HG02798 (cell line): ENCODE results near the gene PRTN3.
"Not testable (repeated sequence)": the region's sequence is repeated elsewhere in the genome, so short reads cannot be mapped to it uniquely, and the experiment has no call there.

Experiments
- ATAC-seq: cut with Tn5 transposase; IDR thresholded peaks from one replicate; pipeline ENCODE4 v1.9.1; 2021; ENCODE audit warnings: mild to moderate bottlenecking; ENCODE audit not compliant: unreplicated experiment, poor library complexity

The PRTN3 gene

DNA sequence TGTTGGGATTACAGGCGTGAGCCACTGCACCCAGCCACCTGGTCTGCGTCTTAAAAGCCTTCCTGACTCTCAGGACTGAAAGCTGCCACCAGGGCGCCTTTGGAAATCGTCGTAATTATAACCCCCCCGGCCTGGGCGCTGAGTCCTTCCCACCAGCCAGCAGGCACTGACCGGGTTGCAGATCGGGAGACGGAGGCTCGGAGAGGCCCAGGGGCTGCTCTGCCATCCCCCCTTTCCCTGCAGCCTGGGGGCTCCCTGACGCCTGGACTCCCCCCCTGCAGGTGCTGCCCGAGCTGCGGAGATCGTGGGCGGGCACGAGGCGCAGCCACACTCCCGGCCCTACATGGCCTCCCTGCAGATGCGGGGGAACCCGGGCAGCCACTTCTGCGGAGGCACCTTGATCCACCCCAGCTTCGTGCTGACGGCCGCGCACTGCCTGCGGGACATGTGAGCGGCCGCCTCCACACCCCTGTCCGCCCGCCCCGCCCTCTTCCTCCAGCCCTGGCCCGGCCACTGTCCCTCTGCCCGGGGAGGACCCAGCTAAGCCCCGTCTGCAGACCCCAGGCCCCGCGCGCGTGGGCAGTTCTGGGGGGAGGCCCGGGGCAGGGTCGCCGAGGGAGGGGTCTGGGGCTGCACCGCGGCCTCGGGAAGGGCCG, 2.5 kb downstream of the PRTN3 start:
- no peak for ATAC-seq

GRCh38 chr19:843836-844545, 3.2 kb downstream of the PRTN3 start:
- no peak for ATAC-seq

- no peak for ATAC-seq
These were observed 3.8 kb downstream of the PRTN3 start for GRCh38 chr19:844546-844971.

DNA sequence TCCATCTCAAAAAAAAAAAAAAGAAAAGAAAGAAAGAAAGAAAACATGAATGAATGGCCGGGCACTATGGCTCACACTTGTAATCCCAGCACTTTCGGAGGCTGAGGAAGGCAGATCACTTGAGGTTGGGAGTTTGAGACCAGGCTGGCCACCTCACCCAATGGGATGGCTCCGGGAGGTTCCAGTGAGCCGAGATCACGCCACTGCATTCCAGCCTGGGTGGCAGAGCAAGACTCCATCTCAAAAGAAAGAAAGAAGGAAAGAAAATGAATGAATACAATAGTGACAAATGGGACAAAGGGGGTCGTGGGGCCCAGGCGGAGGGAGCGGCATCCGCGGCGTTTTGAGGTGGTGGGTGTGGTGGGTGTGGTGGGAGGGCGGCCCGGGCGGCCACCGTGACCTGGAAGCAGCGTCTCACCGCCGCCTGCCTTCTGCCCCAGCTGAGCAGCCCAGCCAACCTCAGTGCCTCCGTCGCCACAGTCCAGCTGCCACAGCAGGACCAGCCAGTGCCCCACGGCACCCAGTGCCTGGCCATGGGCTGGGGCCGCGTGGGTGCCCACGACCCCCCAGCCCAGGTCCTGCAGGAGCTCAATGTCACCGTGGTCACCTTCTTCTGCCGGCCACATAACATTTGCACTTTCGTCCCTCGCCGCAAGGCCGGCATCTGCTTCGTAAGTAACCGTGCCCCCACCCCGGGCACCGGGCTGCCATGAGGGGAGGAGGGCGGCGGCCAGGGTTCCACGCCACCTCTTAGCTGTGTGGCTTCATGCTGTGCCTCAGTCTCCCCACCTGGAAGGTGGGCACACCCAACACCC, 5.1 kb downstream of the PRTN3 start:
- ATAC-seq: no peak

DNA sequence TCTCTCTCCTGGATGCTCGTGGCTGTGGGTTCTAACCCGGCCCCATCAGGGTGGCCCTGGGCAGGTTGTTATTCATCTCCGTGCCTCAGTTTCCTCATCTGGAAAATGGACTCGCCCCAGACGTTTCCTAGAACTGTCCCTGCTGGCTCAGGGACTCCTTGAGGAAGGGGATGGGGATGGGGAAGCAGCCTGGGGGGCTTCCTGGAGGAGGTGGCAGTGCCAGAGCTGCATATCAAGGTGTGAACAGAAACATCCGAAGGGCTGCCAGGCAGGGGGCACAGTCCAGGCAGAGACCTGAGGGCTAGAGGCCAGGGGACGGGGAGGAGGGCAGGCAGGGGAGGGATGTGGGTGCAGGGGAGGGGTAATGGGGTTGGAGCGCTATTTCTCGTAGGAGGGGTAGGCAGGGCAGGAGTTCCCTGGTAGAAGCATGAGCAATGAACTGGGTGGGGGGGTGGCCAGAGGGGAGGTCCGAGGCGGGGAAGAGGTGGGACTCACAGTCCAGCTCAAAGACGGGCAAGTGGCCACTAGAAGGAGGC, 7.7 kb downstream of the PRTN3 start:
- ATAC-seq: no peak

DNA sequence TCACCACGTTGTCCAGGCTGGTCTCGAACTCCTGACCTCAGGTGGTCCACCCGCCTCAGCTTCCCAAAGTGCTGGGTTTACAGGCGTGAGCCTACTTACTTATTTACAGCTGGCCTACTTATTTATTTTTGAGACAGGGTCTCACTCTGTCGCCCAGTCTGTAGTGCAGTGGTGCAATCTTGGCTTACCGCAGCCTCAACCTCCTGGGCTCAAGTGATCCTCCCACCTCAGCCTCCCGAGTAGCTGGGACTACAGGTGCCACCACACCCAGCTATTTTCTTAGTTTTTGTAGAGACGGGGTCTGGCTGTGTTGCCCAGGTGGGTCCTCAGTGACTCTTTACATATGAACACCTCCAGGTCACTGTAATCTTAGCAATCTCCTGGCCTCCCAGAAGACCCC, 8.4 kb downstream of the PRTN3 start:
- not testable (repeated sequence) for ATAC-seq

GRCh38 chr19:850221-850978, 9.6 kb downstream of the PRTN3 start:
- no peak for ATAC-seq

GRCh38 chr19:850979-851335, 10.2 kb downstream of the PRTN3 start:
- ATAC-seq: no peak

GRCh38 chr19:852136-853013, 11.6 kb downstream of the PRTN3 start, which contains the start of gene ELANE:
Gene ELANE (plus strand): TSS chr19:852303. CDS start chr19:852329, 26 bp downstream.
- no peak for ATAC-seq

DNA sequence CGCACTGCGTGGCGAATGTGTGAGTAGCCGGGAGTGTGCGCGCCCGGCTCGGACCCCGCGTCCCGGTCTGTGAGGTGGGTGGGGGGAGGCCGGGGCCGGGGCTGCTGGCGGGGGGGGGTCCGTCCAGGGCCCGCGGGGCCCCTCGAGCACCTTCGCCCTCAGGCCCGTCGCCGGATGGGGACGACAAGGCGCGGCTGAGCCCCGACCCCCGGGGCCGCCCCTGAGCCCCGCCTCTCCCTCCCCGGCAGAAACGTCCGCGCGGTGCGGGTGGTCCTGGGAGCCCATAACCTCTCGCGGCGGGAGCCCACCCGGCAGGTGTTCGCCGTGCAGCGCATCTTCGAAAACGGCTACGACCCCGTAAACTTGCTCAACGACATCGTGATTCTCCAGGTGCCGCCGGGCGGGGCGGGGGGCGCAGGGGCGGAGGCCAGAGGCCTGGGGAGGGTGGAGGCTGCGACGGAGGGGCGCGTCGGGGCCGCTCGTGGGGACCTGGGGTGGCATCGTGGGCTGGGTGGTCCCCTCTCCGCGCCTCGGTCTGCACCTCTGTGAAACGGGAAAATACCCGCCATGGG, 12.3 kb downstream of the PRTN3 start:
- no peak for ATAC-seq

DNA sequence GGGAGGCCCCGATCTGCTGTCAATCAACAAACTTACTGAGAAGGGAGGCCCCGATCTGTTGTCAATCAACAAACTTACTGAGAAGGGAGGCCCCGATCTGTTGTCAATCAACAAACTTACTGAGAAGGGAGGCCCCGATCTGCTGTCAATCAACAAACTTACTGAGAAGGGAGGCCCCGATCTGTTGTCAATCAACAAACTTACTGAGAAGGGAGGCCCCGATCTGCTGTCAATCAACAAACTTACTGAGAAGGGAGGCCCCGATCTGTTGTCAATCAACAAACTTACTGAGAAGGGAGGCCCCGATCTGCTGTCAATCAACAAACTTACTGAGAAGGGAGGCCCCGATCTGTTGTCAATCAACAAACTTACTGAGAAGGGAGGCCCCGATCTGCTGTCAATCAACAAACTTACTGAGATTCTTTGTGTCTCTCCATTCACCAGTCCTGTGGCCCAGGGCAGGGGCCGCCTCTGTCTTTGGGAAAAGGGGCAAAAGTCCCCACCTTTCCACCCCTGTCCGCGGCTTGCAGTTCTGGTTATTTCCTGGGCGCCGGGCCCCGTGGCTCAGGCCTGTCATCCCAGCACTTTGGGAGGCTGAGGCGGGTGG, 12.9 kb downstream of the PRTN3 start:
- ATAC-seq: not testable (repeated sequence)

GRCh38 chr19:854549-854948, 13.8 kb downstream of the PRTN3 start:
- ATAC-seq: no peak

DNA sequence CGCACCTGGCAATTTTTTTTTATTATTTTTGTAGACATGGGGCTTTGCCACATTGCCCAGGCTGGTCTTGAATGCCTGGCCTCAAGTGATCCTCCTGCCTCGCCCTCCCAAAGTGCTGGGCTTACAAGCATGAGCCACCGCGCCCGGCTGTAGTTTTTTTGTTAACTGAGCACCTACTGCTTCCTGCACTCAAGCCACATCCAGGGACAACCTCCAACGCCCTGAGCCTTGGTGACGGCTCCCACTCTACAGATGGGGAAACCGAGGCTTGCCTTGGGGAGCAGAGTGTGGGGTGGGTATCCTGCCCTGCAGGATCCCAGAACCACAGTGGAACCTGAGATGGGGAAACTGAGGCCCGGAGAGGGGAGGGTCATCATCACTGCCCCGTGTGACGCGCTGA, 14.3 kb downstream of the PRTN3 start:
- ATAC-seq: no peak

DNA sequence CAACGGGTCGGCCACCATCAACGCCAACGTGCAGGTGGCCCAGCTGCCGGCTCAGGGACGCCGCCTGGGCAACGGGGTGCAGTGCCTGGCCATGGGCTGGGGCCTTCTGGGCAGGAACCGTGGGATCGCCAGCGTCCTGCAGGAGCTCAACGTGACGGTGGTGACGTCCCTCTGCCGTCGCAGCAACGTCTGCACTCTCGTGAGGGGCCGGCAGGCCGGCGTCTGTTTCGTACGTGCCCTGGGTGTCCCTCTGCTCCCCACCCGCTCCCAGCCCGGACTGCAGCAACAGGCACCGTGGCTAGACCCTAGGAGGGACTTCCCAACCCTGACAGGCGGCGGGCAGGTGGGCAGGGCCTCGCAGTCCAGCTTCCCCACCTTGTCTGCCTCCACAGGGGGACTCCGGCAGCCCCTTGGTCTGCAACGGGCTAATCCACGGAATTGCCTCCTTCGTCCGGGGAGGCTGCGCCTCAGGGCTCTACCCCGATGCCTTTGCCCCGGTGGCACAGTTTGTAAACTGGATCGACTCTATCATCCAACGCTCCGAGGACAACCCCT, 14.8 kb downstream of the PRTN3 start:
- no peak for ATAC-seq

DNA sequence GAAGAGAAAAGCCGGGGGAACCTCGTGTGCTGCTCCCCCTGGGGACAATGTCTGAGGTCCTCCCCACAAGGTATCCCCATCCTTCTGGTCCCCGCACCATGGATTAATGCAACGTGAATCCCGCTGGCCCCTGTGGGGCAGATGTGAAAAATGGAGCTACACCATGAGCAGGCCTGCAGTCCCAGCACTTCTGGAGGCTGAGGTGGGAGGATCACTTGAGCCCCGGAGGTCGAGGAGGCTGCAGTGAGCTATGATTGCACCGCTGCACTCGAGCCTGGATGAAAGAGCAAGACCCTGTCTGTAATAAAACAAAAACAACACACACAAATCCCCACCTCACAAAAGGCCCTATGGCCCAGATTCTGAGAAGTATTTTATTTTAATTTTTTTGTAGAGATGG, 17.5 kb downstream of the PRTN3 start:
- ATAC-seq: no peak

DNA sequence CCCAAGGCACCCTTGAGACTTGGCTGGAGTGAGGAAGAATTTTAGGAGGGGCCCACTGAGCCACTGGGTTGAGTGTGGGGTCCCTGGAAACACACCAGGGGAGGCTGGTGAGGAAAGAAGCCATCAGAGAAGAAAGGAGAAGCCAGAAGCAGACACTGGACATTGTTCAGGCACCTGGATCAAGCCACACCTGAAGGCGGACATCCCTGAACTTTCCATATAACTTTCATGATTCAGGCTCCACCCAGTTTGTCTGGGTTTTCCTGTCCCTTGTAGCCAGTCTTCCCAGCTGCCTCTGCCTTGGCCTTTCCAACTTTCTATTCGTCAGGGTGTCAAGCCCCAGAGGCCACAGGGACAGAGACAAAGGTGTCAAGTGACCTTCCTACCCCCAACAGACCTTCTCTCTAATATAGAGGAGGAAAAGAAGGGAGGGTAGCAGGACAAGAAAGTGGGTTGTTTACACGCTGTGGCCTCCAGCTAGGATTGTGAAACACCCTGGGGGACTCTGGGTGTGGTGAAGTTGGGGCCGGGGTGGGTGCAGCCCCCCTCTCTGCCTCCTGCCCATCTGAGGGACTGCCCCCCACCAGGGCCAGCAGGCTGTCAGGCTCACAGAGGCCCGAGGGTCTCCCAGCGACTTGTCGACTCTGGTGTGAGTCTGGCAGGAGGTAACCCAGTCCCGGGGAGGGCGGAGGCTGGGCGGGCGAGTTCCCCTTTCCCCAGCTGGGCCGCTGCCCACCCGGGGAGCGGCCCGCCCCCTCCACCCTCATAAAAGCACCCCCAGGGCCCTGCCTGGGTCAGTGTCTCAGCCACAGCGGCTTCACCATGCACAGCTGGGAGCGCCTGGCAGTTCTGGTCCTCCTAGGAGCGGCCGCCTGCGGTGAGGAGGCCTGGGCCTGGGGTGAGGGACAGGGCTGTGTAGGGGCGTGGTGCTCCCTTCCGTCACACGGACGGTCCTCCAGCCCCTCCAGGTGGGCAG, 18.4 kb downstream of the PRTN3 start, which contains the start of gene CFD:
Gene CFD, plus strand, starts transcription at position 797 of the 976 bp plus-strand sequence. Its CDS starts 26 bp downstream, at position 823.
- no peak for ATAC-seq

- no peak for ATAC-seq
These were observed 20.4 kb downstream of the PRTN3 start for GRCh38 chr19:861141-861755.
